ENCODE data around the gene POLR3A. TPM values are rescaled to one million over a fixed set of nuclear protein-coding genes. Genes with fewer than 3 reads are reported as not detected.

Gene POLR3A
- total RNA-seq, 2 experiments from 2014 or later, result 6.7 to 6.9 TPM

DNA sequence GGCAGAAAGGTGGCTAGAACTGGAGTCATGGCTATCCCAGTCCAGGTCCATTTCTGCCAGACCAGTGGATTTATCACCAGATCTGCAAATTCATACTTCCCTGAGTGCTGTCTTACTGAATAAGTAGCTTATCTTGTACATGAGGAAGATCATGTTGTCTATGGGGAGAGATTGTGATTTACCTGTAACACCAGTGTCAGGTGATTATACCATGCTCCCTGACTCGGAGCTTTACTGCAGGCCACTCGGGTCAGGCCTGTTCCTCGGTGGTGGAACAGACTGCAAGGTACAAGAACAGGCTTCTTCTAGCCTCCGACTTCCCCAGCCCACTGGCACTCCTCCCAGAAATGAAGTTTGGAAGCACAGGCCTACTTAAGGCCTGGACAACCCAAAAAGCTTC, 60.2 kb downstream of the POLR3A start:
- Mint-ChIP-seq H3K36me3 (ENCODE audit: low read depth) (no peaks in the 10 kb centered on the region), H3K27me3 (no peaks in the 10 kb centered on the region), H3K9me3 (no peaks in the 10 kb centered on the region), H3K4me1 (ENCODE audit: low read depth) (peaks cover 12% of the 10 kb centered on the region), H3K27ac (no peak overlapping the region), H3K4me3 (no peak overlapping the region)
- H3K4me1 ChIP-seq (ENCODE audit: insufficient read depth, low read length), result peaks cover 7% of the 10 kb centered on the region
- no peak for ATAC-seq (ENCODE audit: poor library complexity)
- no peak overlapping the region for H3K27ac ChIP-seq (ENCODE audit: low read depth in 1 of 2, low read length in 2 of 2)
- no peak overlapping the region for H3K4me3 ChIP-seq (ENCODE audit: low read length)
- H3K36me3 ChIP-seq (ENCODE audit: insufficient read depth, low read length), result no peaks in the 10 kb centered on the region
- ChIA-PET CTCF (no interaction called here), POLR2A (no interaction called here)
- TF ChIP-seq, protein P1, sequence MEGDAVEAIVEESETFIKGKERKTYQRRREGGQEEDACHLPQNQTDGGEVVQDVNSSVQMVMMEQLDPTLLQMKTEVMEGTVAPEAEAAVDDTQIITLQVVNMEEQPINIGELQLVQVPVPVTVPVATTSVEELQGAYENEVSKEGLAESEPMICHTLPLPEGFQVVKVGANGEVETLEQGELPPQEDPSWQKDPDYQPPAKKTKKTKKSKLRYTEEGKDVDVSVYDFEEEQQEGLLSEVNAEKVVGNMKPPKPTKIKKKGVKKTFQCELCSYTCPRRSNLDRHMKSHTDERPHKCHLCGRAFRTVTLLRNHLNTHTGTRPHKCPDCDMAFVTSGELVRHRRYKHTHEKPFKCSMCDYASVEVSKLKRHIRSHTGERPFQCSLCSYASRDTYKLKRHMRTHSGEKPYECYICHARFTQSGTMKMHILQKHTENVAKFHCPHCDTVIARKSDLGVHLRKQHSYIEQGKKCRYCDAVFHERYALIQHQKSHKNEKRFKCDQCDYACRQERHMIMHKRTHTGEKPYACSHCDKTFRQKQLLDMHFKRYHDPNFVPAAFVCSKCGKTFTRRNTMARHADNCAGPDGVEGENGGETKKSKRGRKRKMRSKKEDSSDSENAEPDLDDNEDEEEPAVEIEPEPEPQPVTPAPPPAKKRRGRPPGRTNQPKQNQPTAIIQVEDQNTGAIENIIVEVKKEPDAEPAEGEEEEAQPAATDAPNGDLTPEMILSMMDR (IDR thresholded peaks at IDR 0.05), result no peak
- no peaks in the 10 kb centered on the region for H3K27me3 ChIP-seq (ENCODE audit: control insufficient read depth in 1 of 2, insufficient read depth in 2 of 2, low read length in 2 of 2)
- DNase-seq, result no peak
- H3K9me3 ChIP-seq (ENCODE audit: control insufficient read depth in 1 of 2, insufficient read depth in 1 of 2, low read length in 2 of 2), result no peaks in the 10 kb centered on the region
- intact Hi-C loops (cut with DNase I, micrococcal nuclease), result no loop called here

DNA sequence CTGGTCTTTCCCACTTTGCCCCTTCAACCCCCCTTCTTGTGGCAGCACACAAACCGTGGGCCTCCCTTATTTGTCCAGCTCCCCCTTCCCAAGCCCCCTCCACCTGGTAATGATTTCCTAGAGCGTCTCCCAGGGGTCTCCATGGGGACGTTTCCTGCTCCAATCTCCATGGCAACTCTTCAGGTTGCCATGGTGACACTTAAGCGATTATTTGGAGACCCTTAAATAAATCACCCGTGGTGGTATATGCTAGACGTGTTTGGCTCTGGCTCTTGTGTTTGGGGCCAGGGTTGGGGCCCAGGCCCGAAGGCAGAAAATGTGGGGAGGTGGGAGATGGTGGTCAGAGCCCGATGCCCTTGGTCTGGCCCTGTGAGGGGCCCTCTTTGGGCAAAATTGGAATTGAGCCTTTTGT, 61.7 kb downstream of the POLR3A start:
- Mint-ChIP-seq H3K4me3 (no peak overlapping the region), H3K27me3 (no peaks in the 10 kb centered on the region), H3K9me3 (no peaks in the 10 kb centered on the region), H3K4me1 (ENCODE audit: low read depth) (peaks cover 12% of the 10 kb centered on the region), H3K27ac (no peak overlapping the region), H3K36me3 (ENCODE audit: low read depth) (no peaks in the 10 kb centered on the region)
- Histone ChIP-seq H3K27me3 (ENCODE audit: control insufficient read depth in 1 of 2, insufficient read depth in 2 of 2, low read length in 2 of 2) (peaks cover 0 to 6% of the 10 kb centered on the region in 2 experiments), H3K9me3 (ENCODE audit: control insufficient read depth in 1 of 2, insufficient read depth in 1 of 2, low read length in 2 of 2) (no peaks in the 10 kb centered on the region), H3K27ac (ENCODE audit: low read depth in 1 of 2, low read length in 2 of 2) (no peak overlapping the region), H3K4me1 (ENCODE audit: insufficient read depth, low read length) (peaks cover 7% of the 10 kb centered on the region), H3K4me3 (ENCODE audit: low read length) (no peak overlapping the region), H3K36me3 (ENCODE audit: insufficient read depth, low read length) (no peaks in the 10 kb centered on the region)
- POLR2A ChIA-PET, result no interaction called here
- TF ChIP-seq, protein P1 (IDR thresholded peaks at IDR 0.05), result no peak
- no peak for ATAC-seq (ENCODE audit: poor library complexity)
- no peak for DNase-seq
- intact Hi-C loops (cut with DNase I, micrococcal nuclease), result no loop called here
- CTCF ChIA-PET, result no interaction called here

DNA sequence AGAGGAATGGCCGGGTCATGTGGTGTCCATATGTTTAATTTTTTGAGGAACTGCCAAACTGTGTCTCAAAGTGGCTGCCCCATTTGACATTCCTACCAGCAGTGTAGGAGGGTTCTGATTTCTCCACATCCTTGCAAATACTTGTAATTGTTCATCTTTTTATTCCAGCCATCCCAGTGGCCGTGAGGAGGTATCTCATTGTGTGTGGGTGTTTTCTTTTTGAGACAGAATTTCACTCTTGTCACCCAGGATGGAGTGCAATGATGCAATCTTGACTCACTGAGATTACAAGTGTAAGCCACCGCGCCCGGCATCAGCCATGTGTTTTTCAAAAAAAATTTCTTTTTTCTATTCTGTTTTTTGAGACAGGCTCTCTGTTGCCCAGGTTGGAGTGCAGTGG, 64.0 kb downstream of the POLR3A start:
- intact Hi-C loops (cut with DNase I, micrococcal nuclease), result no loop called here
- Histone ChIP-seq H3K36me3 (ENCODE audit: insufficient read depth, low read length) (no peaks in the 10 kb centered on the region), H3K4me1 (ENCODE audit: insufficient read depth, low read length) (no peaks in the 10 kb centered on the region), H3K27ac (ENCODE audit: low read depth in 1 of 2, low read length in 2 of 2) (no peak overlapping the region), H3K27me3 (ENCODE audit: control insufficient read depth in 1 of 2, insufficient read depth in 2 of 2, low read length in 2 of 2) (peaks cover 0 to 6% of the 10 kb centered on the region in 2 experiments), H3K4me3 (ENCODE audit: low read length) (no peak overlapping the region), H3K9me3 (ENCODE audit: control insufficient read depth in 1 of 2, insufficient read depth in 1 of 2, low read length in 2 of 2) (no peaks in the 10 kb centered on the region)
- no peaks in the 10 kb centered on the region for H3K27me3 Mint-ChIP-seq
- H3K27ac Mint-ChIP-seq, result no peak overlapping the region
- no peaks in the 10 kb centered on the region for H3K36me3 Mint-ChIP-seq (ENCODE audit: low read depth)
- TF ChIP-seq, protein P1 (IDR thresholded peaks at IDR 0.05), result no peak
- ChIA-PET CTCF (no interaction called here), POLR2A (no interaction called here)
- no peaks in the 10 kb centered on the region for H3K9me3 Mint-ChIP-seq
- no peak for ATAC-seq (ENCODE audit: poor library complexity)
- H3K4me1 Mint-ChIP-seq (ENCODE audit: low read depth), result no peaks in the 10 kb centered on the region
- no peak for DNase-seq
- H3K4me3 Mint-ChIP-seq, result no peak overlapping the region

Data from CD4-positive, alpha-beta T cell (primary cell).